Raji (cell line): Measurements from ENCODE around the gene CTBP1.

Experiments
- POLR2A ChIP-seq: IDR thresholded peaks from 2 replicates; pipeline ENCODE4 v1.6.1; 2011; ENCODE audit warnings: low read depth, low read length, control low read depth; ENCODE audit not compliant: insufficient read depth

CTBP1 gene

GRCh38 chr4:1207157-1207470, 41.8 kb downstream of the CTBP1 start:
- TF ChIP-seq POLR2A = no peak

GRCh38 chr4:1206299-1207156, 42.4 kb downstream of the CTBP1 start:
- TF ChIP-seq POLR2A = no peak

- no peak for TF ChIP-seq POLR2A
These were observed 43.2 kb downstream of the CTBP1 start for GRCh38 chr4:1205586-1206298.

DNA sequence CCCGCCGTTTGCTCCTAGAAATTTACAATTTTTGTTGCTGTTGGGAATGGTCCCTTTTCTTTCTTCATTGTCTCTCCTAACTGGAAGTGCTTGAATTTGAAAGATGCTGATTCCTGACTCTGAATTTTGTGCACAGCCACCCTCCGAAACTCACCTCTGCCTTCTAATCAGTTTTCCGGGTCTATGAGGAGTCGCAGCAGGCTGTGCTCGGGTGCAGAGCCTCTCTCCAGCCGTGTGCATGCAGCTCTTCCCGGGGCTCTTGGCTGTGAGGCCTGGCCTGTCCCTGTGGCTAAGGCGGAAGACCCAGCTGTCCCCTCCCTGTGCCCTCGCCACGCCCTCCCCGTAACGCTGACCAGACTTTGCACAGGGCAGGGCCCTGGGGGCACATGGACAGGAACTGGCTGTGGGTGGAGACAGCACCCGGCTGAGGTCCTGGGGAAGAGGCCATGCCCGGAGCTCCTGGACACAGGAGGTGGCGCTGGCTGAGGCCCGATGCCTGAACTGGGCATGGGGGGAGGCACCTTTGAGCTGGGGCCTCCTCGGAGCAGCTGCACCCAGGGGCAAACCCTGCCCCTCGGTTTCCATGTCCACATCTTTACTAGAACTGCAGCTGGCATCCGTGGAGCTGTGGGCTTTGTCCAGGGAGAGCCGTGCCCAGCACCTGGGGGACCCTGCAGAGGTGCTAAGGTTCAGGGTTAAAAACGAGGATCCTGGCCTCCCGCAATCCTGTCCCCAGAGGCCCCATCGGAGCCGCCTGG, 43.9 kb downstream of the CTBP1 start:
- no peak for TF ChIP-seq POLR2A

DNA sequence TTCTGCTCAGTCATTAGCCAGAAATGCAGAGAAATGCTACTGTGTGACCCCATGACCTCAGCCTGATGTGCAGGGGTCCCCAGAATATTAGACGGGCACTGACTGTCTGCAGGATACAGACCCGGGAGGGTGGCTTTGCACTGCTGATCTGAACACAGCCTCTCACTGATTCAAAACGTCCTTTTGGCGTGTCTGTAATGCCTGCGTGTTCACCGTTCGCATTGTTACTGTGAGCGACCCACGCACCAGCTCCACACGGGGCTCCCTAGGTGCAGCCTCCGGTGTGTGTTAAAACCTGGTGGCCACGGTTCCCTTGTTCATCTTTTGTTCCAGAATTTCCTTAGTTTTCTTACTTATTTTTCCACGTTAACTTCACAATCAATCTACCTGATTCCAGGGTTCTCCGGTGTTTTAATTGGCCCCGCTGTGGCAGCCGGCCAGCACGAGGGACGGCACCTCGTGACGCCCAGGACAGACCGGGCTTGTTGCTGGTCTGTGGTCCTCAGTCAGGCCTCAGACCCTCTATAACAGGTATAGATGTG, 44.6 kb downstream of the CTBP1 start:
- TF ChIP-seq POLR2A = no peak

DNA sequence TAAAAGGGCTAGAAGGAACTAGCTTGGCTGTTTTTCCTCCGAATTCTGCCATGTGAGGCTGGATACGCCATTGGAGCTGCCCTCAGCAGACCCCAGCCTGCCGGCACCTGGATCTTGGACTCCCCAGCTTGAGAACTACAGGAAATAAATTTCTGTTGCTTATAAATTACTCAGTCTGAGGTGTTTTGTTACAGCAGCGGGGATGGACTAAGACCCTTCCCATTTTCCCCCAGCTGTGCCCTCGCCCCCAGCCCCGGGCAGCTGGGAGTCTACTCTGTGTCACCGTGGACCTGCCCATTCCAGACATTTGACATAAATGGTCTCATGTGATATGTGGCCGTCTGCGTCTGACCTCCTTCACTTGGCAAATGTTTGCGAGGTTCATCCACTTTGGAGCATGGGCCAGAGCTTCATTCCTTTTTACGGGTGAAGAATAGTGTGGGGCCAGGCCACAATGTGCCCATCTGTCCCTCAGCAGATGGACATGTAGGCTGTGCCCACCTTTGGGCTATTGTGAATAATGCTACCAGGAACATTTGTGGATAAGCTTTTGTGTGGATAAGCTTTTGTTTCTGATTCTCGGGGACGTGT, 45.8 kb downstream of the CTBP1 start:
- TF ChIP-seq POLR2A = no peak

- TF ChIP-seq POLR2A = no peak
These were observed 46.4 kb downstream of the CTBP1 start for GRCh38 chr4:1202526-1203011.

DNA sequence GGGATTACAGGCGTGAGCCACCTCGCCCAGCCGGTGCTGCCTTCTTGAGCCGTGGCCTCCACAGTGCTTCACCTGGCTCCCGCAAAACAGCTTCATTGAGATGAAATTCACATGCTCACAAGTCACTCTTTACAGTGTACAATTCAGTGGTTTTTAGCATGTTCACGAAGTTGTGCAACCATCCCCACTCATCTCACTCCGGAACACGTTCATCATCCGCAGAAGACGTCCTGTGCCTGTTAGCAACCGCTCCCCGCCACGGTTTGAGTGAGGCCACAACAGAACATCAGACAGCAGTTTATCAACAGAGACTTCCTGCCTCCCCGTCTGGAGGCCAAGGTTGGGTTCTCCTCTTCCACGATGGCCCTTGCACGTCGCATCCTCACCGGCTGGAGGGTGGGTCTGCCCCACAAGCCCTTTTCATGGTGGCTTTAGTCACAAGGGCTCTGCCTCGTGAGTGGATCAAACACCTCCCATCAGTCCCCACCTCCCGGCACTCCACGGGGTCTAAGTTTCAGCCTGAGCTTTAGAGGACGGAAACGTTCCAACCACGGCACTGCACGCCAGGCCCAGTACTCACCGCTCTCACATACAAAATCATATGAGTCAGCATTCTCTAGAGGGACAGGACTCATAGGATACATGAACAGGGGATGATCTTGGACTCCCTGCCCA, 46.9 kb downstream of the CTBP1 start:
- no peak for TF ChIP-seq POLR2A

GRCh38 chr4:1200425-1201035, 48.4 kb downstream of the CTBP1 start:
- TF ChIP-seq POLR2A = no peak

DNA sequence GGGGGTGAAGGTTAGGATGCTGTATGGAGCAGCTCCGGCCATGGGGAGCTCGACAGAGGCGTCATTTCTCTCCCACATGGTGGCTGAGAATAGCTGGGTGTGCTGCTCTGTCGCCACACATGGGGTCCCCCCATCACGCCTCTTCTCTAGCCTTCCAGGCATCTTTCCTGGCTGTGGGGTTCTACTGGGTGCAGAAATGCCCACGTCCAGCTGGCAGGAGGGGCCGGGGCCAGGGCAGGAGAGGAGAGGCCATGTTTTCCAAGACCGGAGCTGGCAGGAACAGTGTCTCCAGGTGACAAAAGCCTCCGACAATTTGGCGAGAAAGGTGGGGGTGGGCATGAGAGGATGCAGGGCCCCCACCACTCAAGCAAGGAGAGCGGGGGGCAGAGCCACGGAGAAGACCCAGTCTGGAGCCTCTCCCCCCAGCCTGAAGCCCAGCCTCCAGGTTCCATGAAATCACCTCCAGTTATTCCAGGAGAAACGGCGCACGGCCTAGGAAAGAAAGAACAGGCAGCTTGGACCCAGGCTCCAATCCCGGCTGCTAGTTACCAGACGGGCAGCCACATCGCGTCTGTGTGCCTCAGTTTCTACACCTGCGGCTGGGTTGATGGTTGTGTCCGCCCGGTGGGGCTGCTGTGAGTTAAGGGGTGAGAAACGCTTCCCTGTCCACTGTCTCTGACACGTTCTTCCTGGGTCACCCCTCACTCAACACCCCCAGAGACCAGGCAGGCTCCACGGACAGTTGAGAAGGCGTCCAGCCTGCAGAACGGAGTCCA, 49.2 kb downstream of the CTBP1 start:
- TF ChIP-seq POLR2A = no peak

GRCh38 chr4:1198098-1198844, 50.7 kb downstream of the CTBP1 start:
- TF ChIP-seq POLR2A = no peak

- TF ChIP-seq POLR2A = no peak
These were observed 52.3 kb downstream of the CTBP1 start for GRCh38 chr4:1196421-1197183.
